ENCODE data around the gene MRPS18A. TPM values are rescaled to one million over a fixed set of nuclear protein-coding genes. Genes with fewer than 3 reads are reported as not detected.

MRPS18A gene
- total and polyA plus RNA-seq, 9 of the 15 experiments (the other 6 are each of a cell fraction or from before 2014, with no cell fraction given) = 87.5 to 243 (median 125) TPM

DNA sequence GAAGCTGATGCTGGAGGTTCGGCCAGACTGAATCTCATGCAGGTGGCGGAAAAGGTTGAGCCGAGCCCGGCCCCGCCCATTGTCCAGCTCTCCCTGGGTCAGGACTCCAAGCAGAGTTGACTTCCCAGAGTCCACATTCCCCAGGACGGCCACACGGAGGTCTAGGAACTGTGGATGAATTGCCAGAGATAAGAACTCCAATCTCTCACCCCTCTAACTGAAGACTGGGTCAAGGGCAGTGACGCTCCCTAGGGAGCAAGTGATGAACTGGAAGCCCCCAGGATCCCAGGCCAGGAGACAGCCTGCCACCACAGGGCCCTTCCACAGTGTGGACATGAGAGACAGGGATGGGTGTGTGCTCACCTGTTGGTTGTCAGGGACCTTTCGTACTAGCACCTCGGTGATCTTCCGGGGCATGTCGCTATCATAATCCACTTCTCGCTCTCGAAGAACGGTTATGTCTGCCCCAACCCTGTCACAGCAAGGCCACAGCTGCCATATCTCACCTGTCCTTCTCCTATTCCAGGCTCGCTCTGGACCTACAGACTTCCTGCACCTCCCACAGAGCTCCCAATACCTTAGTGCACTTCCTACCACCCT lies 62.1 kb downstream of the MRPS18A start (continued):
- TF ChIP-seq ZNF717 (CRISPR knock-in tag; IDR thresholded peaks at IDR 0.05) (no peak), HNRNPUL1 (IDR thresholded peaks at IDR 0.05; ENCODE audit: low read length) (no peak), ZNF707 (CRISPR knock-in tag; conservative IDR thresholded peaks at IDR 0.05) (no peak), NFXL1 (CRISPR knock-in tag; IDR thresholded peaks at IDR 0.05) (0 out of 2 replicates have a peak, but pooled peaks have one; percentile 30), ZNF165 (CRISPR knock-in tag; IDR thresholded peaks at IDR 0.05; ENCODE audit: borderline replicate concordance) (no peak), MEF2D (tag; conservative IDR thresholded peaks at IDR 0.05; ENCODE audit: low read depth) (no peak), ZNF431 (CRISPR knock-in tag; IDR thresholded peaks at IDR 0.05) (no peak), TGIF2 (CRISPR knock-in tag; IDR thresholded peaks at IDR 0.05) (no peak), ZBTB17 (CRISPR knock-in tag; IDR thresholded peaks at IDR 0.05) (no peak), ATF7 (IDR thresholded peaks at IDR 0.05) (no peak), BRCA1 (IDR thresholded peaks at IDR 0.05) (no peak), BRCA1 (CRISPR knock-in tag; IDR thresholded peaks at IDR 0.05) (no peak), MAZ (CRISPR knock-in tag; conservative IDR thresholded peaks at IDR 0.05 in 1 of 2, IDR thresholded peaks at IDR 0.05 in 1 of 2) (peak; percentile 12 to 14; a peak in 1 of 4 replicates), BCL6 (CRISPR knock-in tag; IDR thresholded peaks at IDR 0.05) (no peak), MYC (IDR thresholded peaks at IDR 0.05; ENCODE audit: low read depth, low read length) (no peak), MYC (CRISPR knock-in tag; IDR thresholded peaks at IDR 0.05; ENCODE audit: borderline replicate concordance, low read depth) (0 out of 2 replicates have a peak, but pooled peaks have one; percentile 15), SMARCA4 (IDR thresholded peaks at IDR 0.05) (no peak), POLR2H (tag; IDR thresholded peaks at IDR 0.05; ENCODE audit: low read depth) (no peak), MIER1 (IDR thresholded peaks at IDR 0.05; ENCODE audit: low read depth) (no peak), MECOM (CRISPR knock-in tag; IDR thresholded peaks at IDR 0.05) (no peak), ZNF436 (CRISPR knock-in tag; IDR thresholded peaks at IDR 0.05) (no peak), ZNF589 (CRISPR knock-in tag; IDR thresholded peaks at IDR 0.05; ENCODE audit: low read depth) (no peak)
- TF ChIP-seq, protein P1, sequence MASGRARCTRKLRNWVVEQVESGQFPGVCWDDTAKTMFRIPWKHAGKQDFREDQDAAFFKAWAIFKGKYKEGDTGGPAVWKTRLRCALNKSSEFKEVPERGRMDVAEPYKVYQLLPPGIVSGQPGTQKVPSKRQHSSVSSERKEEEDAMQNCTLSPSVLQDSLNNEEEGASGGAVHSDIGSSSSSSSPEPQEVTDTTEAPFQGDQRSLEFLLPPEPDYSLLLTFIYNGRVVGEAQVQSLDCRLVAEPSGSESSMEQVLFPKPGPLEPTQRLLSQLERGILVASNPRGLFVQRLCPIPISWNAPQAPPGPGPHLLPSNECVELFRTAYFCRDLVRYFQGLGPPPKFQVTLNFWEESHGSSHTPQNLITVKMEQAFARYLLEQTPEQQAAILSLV (tag; IDR thresholded peaks at IDR 0.05) = no peak
- TF ChIP-seq, protein P2, sequence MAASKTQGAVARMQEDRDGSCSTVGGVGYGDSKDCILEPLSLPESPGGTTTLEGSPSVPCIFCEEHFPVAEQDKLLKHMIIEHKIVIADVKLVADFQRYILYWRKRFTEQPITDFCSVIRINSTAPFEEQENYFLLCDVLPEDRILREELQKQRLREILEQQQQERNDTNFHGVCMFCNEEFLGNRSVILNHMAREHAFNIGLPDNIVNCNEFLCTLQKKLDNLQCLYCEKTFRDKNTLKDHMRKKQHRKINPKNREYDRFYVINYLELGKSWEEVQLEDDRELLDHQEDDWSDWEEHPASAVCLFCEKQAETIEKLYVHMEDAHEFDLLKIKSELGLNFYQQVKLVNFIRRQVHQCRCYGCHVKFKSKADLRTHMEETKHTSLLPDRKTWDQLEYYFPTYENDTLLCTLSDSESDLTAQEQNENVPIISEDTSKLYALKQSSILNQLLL (CRISPR knock-in tag; IDR thresholded peaks at IDR 0.05; ENCODE audit: borderline replicate concordance) = no peak
- TF ChIP-seq, protein P3, sequence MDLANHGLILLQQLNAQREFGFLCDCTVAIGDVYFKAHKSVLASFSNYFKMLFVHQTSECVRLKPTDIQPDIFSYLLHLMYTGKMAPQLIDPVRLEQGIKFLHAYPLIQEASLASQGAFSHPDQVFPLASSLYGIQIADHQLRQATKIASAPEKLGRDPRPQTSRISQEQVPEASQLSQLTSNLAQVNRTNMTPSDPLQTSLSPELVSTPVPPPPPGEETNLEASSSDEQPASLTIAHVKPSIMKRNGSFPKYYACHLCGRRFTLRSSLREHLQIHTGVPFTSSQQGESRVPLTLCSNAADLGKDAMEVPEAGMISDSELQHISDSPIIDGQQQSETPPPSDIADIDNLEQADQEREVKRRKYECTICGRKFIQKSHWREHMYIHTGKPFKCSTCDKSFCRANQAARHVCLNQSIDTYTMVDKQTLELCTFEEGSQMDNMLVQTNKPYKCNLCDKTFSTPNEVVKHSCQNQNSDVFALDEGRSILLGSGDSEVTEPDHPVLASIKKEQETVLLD (IDR thresholded peaks at IDR 0.05) = no peak
- TF ChIP-seq, protein P4, sequence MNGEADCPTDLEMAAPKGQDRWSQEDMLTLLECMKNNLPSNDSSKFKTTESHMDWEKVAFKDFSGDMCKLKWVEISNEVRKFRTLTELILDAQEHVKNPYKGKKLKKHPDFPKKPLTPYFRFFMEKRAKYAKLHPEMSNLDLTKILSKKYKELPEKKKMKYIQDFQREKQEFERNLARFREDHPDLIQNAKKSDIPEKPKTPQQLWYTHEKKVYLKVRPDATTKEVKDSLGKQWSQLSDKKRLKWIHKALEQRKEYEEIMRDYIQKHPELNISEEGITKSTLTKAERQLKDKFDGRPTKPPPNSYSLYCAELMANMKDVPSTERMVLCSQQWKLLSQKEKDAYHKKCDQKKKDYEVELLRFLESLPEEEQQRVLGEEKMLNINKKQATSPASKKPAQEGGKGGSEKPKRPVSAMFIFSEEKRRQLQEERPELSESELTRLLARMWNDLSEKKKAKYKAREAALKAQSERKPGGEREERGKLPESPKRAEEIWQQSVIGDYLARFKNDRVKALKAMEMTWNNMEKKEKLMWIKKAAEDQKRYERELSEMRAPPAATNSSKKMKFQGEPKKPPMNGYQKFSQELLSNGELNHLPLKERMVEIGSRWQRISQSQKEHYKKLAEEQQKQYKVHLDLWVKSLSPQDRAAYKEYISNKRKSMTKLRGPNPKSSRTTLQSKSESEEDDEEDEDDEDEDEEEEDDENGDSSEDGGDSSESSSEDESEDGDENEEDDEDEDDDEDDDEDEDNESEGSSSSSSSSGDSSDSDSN (IDR thresholded peaks at IDR 0.05; ENCODE audit: borderline replicate concordance in 1 of 2, low read depth in 2 of 2, low read length in 2 of 2) = no peak
